Heart left ventricle (tissue), 13 donors: Measurements from ENCODE around the gene PRKCH.

Experiments
- POLR2A ChIP-seq, 2 donors: fragments of 450-650 bp; IDR thresholded peaks; one replicate each; pipeline ENCODE4 v1.6.1; 2017; ENCODE audit warnings: antibody characterized with exemption in 2 of 2, mild to moderate bottlenecking in 2 of 2, moderate library complexity in 2 of 2
- TF ChIP-seq, protein P1 (sequence below), 12 donors: fragments of 200-600 bp; sonication (generic) in 4 of 12; IDR thresholded peaks; one replicate each; pipeline versions ENCODE4 v1.5.0 to v1.8.0; 2018 to 2022; ENCODE audit warnings: antibody characterized with exemption in 12 of 12, mild to moderate bottlenecking in 5 of 12
- donor health status: ischemic (EF 13 %, LVEDD 7.1; RV severe dilation, severe dysfunction).
- donor health status: DM: no; HTN: yes; CAD: no.
- donor health status: DM: no; HTN: no; CAD: no.
- donor health status: ischemic (EF 25% LVEDD 6.9; RV normal size, moderate dysfunction).
- donor health status: ischemic (EF 25% LVEDD 5.7; RV mildly dilated, moderate dysfunction).
- donor health status: ischemic (EF 35%, LVEDD 5.7; RV mildly dilated, moderate dysfunction).
- donor health status: nonischemic (EF 11% LVEDD 7.7; RV severe dilation, severe dysfunction).
- donor health status: DM: yes; HTN: yes; CAD: no.
- donor health status: PGD.
- donor health status: ischemic (EF 29% LVEDD 5.4; RV normal size, mild dysfunction).
- donor health status: nonischemic (EF 23%, LVEDD 6.1; RV moderate dilation, normal function).

DNA sequence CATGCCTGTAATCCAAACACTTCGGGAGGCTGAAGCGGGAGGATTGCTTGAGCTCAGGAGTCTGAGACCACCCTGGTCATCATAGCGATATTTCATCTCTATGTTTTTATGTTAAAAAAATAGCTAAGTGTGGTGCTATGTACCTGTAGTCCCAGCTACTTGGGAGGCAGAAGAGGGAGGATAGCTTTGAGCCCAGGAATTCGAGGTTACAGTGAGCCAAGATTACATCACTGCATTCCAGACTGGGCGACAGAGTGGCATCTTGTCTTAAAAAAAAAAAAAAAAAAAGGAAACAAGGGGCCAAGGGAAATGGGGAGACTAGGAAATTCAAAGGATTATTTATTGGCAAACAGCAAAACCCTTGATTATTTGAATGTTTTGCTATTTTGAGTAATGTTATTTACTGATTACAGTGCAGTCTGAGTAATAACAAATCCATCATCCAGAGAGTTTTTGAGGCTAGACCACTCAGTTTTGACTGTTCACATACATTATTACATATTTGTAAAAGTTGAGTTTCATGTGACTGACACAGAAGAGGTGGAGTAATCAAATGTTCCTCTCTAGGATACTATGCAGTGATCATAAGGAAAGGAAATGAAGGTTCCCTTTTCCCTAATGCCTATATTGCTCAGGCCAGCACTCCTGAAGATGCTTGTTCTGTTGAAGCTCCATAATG lies 40.8 kb downstream of the PRKCH start:
- TF ChIP-seq POLR2A (IDR thresholded peaks at IDR 0.05) = no peak
- TF ChIP-seq, protein P1, sequence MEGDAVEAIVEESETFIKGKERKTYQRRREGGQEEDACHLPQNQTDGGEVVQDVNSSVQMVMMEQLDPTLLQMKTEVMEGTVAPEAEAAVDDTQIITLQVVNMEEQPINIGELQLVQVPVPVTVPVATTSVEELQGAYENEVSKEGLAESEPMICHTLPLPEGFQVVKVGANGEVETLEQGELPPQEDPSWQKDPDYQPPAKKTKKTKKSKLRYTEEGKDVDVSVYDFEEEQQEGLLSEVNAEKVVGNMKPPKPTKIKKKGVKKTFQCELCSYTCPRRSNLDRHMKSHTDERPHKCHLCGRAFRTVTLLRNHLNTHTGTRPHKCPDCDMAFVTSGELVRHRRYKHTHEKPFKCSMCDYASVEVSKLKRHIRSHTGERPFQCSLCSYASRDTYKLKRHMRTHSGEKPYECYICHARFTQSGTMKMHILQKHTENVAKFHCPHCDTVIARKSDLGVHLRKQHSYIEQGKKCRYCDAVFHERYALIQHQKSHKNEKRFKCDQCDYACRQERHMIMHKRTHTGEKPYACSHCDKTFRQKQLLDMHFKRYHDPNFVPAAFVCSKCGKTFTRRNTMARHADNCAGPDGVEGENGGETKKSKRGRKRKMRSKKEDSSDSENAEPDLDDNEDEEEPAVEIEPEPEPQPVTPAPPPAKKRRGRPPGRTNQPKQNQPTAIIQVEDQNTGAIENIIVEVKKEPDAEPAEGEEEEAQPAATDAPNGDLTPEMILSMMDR (IDR thresholded peaks at IDR 0.05) = no peak
